HEK293 (cell line): Measurements from ENCODE around the gene SLC4A1.

Experiments
- CTCF ChIA-PET: fragments of 350-600 bp; formaldehyde crosslinking; extraction: SDS; loops from one replicate; lab custom pipeline; 2021; ENCODE audit warnings: antibody characterized with exemption; lab: Yijun Ruan, JAX
- POLR2A ChIA-PET: fragments of 300-600 bp; formaldehyde crosslinking; extraction: SDS; loops from one replicate; lab custom pipeline; 2020; ENCODE audit warnings: antibody characterized with exemption, inconsistent platforms; lab: Yijun Ruan, JAX
- H3K27ac ChIP-seq: fragments of 200-500 bp; sonication (Bioruptor generic); 2 replicates; pipeline ENCODE4 v1.5.1; 2014; ENCODE audit warnings: low read depth, low read length, control low read depth, inconsistent platforms; ENCODE audit errors: extremely low read depth
- H3K36me3 ChIP-seq, 2 experiments: fragments of 200-500 bp in 1 of 2; sonication (Bioruptor generic) in 1 of 2; 1 replicate in 1 of 2; 2 replicates in 1 of 2; pipeline ENCODE4 v1.5.1; 2014 to 2017; ENCODE audit warnings: inconsistent platforms in 2 of 2, low read length in 2 of 2; ENCODE audit not compliant: control insufficient read depth in 2 of 2, insufficient read depth in 1 of 2
- H3K4me1 ChIP-seq: fragments of 200-500 bp; sonication (Bioruptor generic); 2 replicates; pipeline ENCODE4 v1.5.1; 2014; ENCODE audit warnings: mild to moderate bottlenecking, low read length, inconsistent platforms; ENCODE audit not compliant: control insufficient read depth, insufficient read depth
- H3K4me3 ChIP-seq: 2 replicates; pipeline ENCODE4 v1.5.1; 2011; ENCODE audit warnings: low read depth, mild to moderate bottlenecking, control low read depth, low read length, moderate library complexity
- H3K9me3 ChIP-seq: fragments of 200-500 bp; sonication (Bioruptor generic); 2 replicates; pipeline ENCODE4 v1.5.1; 2014; ENCODE audit warnings: low read depth, low read length, inconsistent platforms; ENCODE audit not compliant: control insufficient read depth, insufficient read depth
- BCL11A ChIP-seq: fragments of 450-650 bp; formaldehyde crosslinking; IDR thresholded peaks from 2 replicates; pipeline ENCODE4 v1.5.1; 2016; ENCODE audit warnings: low read depth, missing biosample characterization, missing genetic modification characterization
- CTCF ChIP-seq: fragments of 450-650 bp; formaldehyde crosslinking; IDR thresholded peaks from 2 replicates; pipeline ENCODE4 v1.5.1; 2016; ENCODE audit warnings: missing biosample characterization, missing genetic modification characterization
- GLIS1 ChIP-seq: fragments of 450-650 bp; formaldehyde crosslinking; IDR thresholded peaks from 2 replicates; pipeline ENCODE4 v1.5.1; 2016; ENCODE audit warnings: missing biosample characterization, missing genetic modification characterization
- KLF8 ChIP-seq: fragments of 450-650 bp; formaldehyde crosslinking; IDR thresholded peaks from 2 replicates; pipeline ENCODE4 v1.5.1; 2016; ENCODE audit warnings: missing biosample characterization, missing genetic modification characterization
- PATZ1 ChIP-seq: fragments of 450-650 bp; formaldehyde crosslinking; IDR thresholded peaks from 2 replicates; pipeline ENCODE4 v1.5.1; 2016; ENCODE audit warnings: missing biosample characterization, missing genetic modification characterization
- ZBTB17 ChIP-seq: fragments of 450-650 bp; formaldehyde crosslinking; IDR thresholded peaks from 2 replicates; pipeline ENCODE4 v1.5.1; 2016; ENCODE audit warnings: missing biosample characterization, missing genetic modification characterization
- ZNF138 ChIP-seq: fragments of 450-650 bp; formaldehyde crosslinking; IDR thresholded peaks from 2 replicates; pipeline ENCODE4 v1.5.1; 2016; ENCODE audit warnings: missing biosample characterization, missing genetic modification characterization, borderline replicate concordance
- ZNF148 ChIP-seq: fragments of 450-650 bp; formaldehyde crosslinking; IDR thresholded peaks from 2 replicates; pipeline ENCODE4 v1.5.0; 2017; ENCODE audit warnings: missing biosample characterization, missing genetic modification characterization, borderline replicate concordance
- ZNF274 ChIP-seq, 2 experiments: fragments of 200-500 bp in 1 of 2; fragments of 450-650 bp in 1 of 2; sonication (Bioruptor generic) in 1 of 2; formaldehyde crosslinking in 1 of 2; IDR thresholded peaks; 2 replicates each; pipeline versions ENCODE4 v1.5.1 to v1.6.1; 2014 to 2016; ENCODE audit warnings: borderline replicate concordance in 1 of 2, inconsistent platforms in 1 of 2, low read length in 1 of 2, missing biosample characterization in 1 of 2, missing genetic modification characterization in 1 of 2
- ZNF311 ChIP-seq: fragments of 450-650 bp; formaldehyde crosslinking; IDR thresholded peaks from 2 replicates; pipeline ENCODE4 v1.5.1; 2017; ENCODE audit warnings: missing biosample characterization, missing genetic modification characterization, borderline replicate concordance
- ZNF335 ChIP-seq: fragments of 450-650 bp; formaldehyde crosslinking; conservative IDR thresholded peaks from 2 replicates; pipeline ENCODE4 v1.5.1; 2016; ENCODE audit warnings: missing biosample characterization, missing genetic modification characterization
- ZNF341 ChIP-seq: fragments of 450-650 bp; formaldehyde crosslinking; IDR thresholded peaks from 2 replicates; pipeline ENCODE4; 2016; ENCODE audit warnings: low read depth, missing biosample characterization, missing genetic modification characterization
- ZNF354C ChIP-seq: fragments of 450-650 bp; formaldehyde crosslinking; IDR thresholded peaks from 2 replicates; pipeline ENCODE4 v1.5.1; 2016; ENCODE audit warnings: missing biosample characterization, missing genetic modification characterization, low read depth, borderline replicate concordance
- ZNF366 ChIP-seq: fragments of 450-650 bp; formaldehyde crosslinking; conservative IDR thresholded peaks from 2 replicates; pipeline ENCODE4 v1.5.1; 2016; ENCODE audit warnings: missing biosample characterization, missing genetic modification characterization
- ZNF449 ChIP-seq: fragments of 450-650 bp; formaldehyde crosslinking; IDR thresholded peaks from 2 replicates; pipeline ENCODE4 v1.5.1; 2017; ENCODE audit warnings: missing biosample characterization, mild to moderate bottlenecking, missing genetic modification characterization, moderate library complexity
- ZNF585B ChIP-seq: fragments of 450-650 bp; formaldehyde crosslinking; IDR thresholded peaks from 2 replicates; pipeline ENCODE4 v1.5.1; 2016; ENCODE audit warnings: missing biosample characterization, missing genetic modification characterization
- ZNF600 ChIP-seq: fragments of 450-650 bp; formaldehyde crosslinking; IDR thresholded peaks from 2 replicates; pipeline ENCODE4 v1.5.1; 2016; ENCODE audit warnings: missing biosample characterization, missing genetic modification characterization
- ZNF610 ChIP-seq: fragments of 450-650 bp; formaldehyde crosslinking; IDR thresholded peaks from 2 replicates; pipeline ENCODE4 v1.5.1; 2016; ENCODE audit warnings: missing biosample characterization, missing genetic modification characterization, borderline replicate concordance
- ZNF776 ChIP-seq: fragments of 450-650 bp; formaldehyde crosslinking; IDR thresholded peaks from 2 replicates; pipeline ENCODE4 v1.5.0; 2017; ENCODE audit warnings: missing biosample characterization, missing genetic modification characterization, borderline replicate concordance
- ZSCAN4 ChIP-seq: fragments of 450-650 bp; formaldehyde crosslinking; IDR thresholded peaks from 2 replicates; pipeline ENCODE4 v1.5.1; 2017; ENCODE audit warnings: missing biosample characterization, missing genetic modification characterization

SLC4A1 gene

DNA sequence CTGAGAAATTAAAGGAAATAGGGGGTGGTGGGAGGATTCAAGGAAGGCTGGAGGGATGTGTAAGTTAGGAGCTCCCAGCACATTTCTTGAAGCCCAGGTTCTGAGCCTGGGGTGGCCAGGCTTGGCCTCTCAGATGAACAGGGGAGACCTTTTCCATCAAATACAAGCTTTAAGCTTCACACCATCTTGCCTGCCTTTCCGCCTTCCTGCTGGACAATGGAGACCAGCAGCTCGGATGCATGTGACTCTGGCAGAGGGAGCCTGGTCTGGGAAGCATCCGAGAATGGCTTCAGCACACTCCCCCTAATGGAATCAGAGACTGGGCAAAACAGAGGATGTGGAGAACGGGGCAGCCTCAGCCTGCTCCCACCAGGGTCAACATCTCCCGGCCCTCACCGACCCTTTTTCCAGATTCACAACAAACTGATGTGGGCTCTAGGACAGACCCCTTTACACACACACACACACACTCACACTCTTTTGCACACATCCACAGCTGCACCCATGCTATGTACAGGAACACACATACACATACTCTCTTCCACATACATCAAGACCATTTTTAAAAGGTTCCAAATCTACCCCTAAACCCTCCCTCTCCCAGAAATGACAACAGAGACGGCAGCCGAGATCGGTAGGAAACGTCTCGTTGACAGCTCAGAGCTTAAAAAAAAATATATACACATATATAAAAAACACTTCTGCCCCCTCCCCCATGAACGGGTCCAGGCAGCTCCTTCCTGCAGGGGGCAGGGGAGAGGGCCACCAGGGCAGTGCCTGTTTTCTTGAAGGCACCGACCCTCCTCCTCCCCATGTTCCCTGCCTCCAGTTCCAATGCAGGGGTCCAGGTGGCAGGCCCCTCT is 61.7 kb downstream of the SLC4A1 start:
- TF ChIP-seq ZNF335 (tag by site-specific recombination) (0 out of 2 replicates have a peak, but pooled peaks have one; percentile 19), CTCF (tag by site-specific recombination) (peak; percentile 16; the same call in 1 of the 2 replicates), ZBTB17 (tag by site-specific recombination) (0 out of 2 replicates have a peak, but pooled peaks have one; percentile 12), ZNF600 (tag by site-specific recombination) (peak; percentile 22; the same call in 1 of the 2 replicates), KLF8 (tag by site-specific recombination) (0 out of 2 replicates have a peak, but pooled peaks have one; percentile 19), ZNF148 (no peak), ZNF138 (no peak), PATZ1 (tag by site-specific recombination) (0 out of 2 replicates have a peak, but pooled peaks have one; percentile 16), ZNF311 (no peak), ZSCAN4 (tag by site-specific recombination) (0 out of 2 replicates have a peak, but pooled peaks have one; percentile 12), ZNF341 (tag by site-specific recombination) (no peak), ZNF610 (no peak), GLIS1 (tag by site-specific recombination) (0 out of 2 replicates have a peak, but pooled peaks have one; percentile 14)
- ChIA-PET CTCF (interaction anchor here (0.6 to 4.1 kb wide), 11 partner anchors 12 to 317 kb away, joined by 3 to 33 read pairs (median 3); partner anchors contain the start of gene UBTF), POLR2A (interaction anchor here (0.6 to 1.2 kb wide), 5 partner anchors 15 to 351 kb away, joined by 3 to 4 read pairs (median 3); no protein-coding TSS in a partner anchor)
- Histone ChIP-seq H3K4me3 (no peak overlapping the region), H3K36me3 (peaks cover 22 to 46% of the 10 kb centered on the region in 2 experiments; a peak in 2 of 3 replicates), H3K27ac (no peak overlapping the region), H3K4me1 (no peaks in the 10 kb centered on the region), H3K9me3 (no peaks in the 10 kb centered on the region)

DNA sequence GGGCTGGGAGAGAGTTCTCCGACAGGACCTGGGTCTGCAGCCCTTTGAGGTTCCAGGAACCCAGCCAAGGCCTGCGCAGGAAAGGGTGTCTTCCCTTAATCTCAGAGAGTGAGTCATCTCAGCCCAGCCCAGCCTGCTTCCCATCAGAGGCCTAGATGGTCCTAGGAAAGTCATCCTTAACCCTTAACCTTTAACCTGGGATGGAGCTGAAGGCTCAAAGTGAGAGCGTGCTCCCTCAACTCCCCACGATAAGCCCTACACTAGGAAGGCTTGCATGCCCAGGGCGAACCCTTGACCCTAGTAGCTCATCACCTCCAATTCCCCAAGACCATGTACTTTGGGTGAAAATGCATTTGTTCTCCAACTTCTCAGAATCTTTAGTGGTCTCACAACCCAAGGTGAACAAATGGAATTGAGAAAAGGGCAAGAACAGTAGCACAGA is 63.5 kb downstream of the SLC4A1 start:
- ChIA-PET POLR2A (interaction anchor here (0.5 to 1.5 kb wide), 6 partner anchors 14 to 141 kb away, joined by 3 to 7 read pairs (median 4); partner anchors contain the start of genes GRN, RUNDC3A, SLC25A39 and UBTF), CTCF (interaction anchor here (0.5 to 4.1 kb wide), 17 partner anchors 10 to 326 kb away, joined by 3 to 17 read pairs (median 4); partner anchors contain the start of gene SLC25A39)
- H3K4me1 ChIP-seq: peaks cover 5% of the 10 kb centered on the region
- TF ChIP-seq ZNF776 (no peak), ZNF449 (tag by site-specific recombination) (0 out of 2 replicates have a peak, but pooled peaks have one; percentile 28), ZNF366 (tag by site-specific recombination) (0 out of 2 replicates have a peak, but pooled peaks have one; percentile 30), BCL11A (tag by site-specific recombination) (0 out of 2 replicates have a peak, but pooled peaks have one; percentile 32), ZNF585B (tag by site-specific recombination) (no peak), ZNF354C (tag by site-specific recombination) (no peak), ZNF274 (IDR thresholded peaks at IDR 0.05; ENCODE audit: low read length) (no peak), ZNF274 (tag by site-specific recombination; IDR thresholded peaks at IDR 0.05; ENCODE audit: borderline replicate concordance) (no peak)
- H3K4me3 ChIP-seq: no peak overlapping the region
- H3K36me3 ChIP-seq: peaks cover 19 to 29% of the 10 kb centered on the region in 2 experiments; a peak in 2 of 3 replicates
- H3K27ac ChIP-seq: no peak overlapping the region
- H3K9me3 ChIP-seq: no peaks in the 10 kb centered on the region
